Liver (tissue), 3 donors: ENCODE measurements around the gene TNNT1.

Experiments used
- CTCF ChIP-seq: fragments of 150-350 bp; IDR thresholded peaks from 2 replicates; pipeline ENCODE4 v1.5.1; 2017; ENCODE audit warnings: improper control_type of control experiment, low read depth, low read length; ENCODE audit not compliant: missing input control
- RAD21 ChIP-seq, 2 donors: IDR thresholded peaks; 2 replicates each; pipeline ENCODE4 v1.6.1; 2016; ENCODE audit warnings: antibody characterized with exemption in 2 of 2, mild to moderate bottlenecking in 2 of 2
- donor health status: healthy.
- donor health status: healthy.

- no peak for TF ChIP-seq CTCF
- no peak for TF ChIP-seq RAD21 (IDR thresholded peaks at IDR 0.05)
Measured at GRCh38 chr19:55179606-55180484, 30.8 kb upstream of the TNNT1 start, which contains the start of gene SYT5.
